ENCODE data around the gene FHIP2A.

Gene FHIP2A

DNA sequence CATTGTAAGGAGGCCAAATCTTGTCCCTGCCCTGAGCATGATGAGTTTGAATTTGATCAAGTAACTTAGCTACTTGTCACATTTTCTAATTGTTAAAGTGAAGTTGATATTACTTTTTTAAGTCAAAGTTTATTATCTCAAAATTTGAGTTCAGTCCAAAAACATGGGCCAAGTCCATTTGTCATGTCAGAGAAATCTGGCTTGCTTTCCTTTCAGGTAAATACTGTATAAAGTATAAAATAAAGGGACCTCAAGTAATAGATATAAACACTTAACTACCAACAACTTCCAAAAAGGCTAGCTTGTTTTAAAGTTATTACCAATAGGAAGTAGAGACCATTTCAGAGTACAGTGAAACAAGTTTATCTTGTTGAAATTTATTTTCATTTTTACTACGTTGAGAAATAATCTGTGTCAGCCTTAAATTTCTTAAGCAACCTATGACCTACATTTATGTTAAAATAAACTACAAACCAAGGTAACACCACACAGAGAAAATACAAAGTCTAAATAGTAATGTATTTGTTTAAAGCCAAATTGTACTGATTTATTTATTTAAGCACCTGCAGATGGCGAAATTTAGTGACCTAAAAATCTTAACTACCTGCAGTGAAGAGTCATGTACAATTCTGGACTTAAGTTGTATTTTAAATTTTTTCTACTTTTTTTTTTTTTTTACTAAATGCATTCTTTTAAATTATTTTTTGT, 36.5 kb downstream of the FHIP2A start:
- no peak for DNase-seq (ENCODE audit: low spot score)

DNA sequence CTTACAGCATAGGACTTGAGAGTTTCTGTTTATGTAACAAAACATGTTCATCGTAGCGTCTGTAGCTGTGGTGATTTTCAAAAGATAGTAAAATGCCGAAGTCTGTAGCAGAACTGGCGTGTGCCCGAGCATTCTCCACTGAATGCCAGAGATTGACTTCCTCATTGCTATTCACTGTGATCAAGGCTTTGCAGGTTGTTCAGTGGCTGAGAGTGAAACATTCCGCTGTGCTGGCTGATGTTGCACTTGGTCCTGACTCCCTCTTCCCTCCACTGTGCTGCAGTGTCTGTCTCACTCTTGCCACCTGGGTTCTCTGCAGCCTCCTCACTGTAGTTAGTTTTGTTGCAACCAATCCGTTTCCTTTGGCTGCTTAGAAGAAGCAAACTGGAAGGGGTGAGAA, 37.6 kb downstream of the FHIP2A start:
- DNase-seq (ENCODE audit: low spot score): no peak

DNA sequence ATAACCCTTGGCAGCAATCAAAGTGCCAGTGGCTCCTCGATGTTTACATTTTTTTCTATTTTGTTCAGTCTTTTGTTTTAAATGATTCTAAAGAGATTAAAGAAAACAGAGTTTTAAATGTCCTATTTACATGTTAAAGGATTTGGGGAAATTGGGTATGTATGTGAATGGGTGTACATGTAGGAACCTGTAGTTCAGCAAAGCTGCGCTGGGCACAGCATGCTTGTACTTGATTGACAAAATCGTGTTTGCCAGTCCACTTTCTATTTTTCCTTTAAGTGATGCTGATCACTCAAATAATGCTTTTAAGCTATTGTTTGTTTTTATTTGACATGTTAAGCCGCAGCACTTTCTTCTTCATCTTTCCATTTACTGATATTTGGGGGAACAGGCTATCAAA, 40.9 kb downstream of the FHIP2A start:
- DNase-seq (ENCODE audit: low spot score): no peak

DNA sequence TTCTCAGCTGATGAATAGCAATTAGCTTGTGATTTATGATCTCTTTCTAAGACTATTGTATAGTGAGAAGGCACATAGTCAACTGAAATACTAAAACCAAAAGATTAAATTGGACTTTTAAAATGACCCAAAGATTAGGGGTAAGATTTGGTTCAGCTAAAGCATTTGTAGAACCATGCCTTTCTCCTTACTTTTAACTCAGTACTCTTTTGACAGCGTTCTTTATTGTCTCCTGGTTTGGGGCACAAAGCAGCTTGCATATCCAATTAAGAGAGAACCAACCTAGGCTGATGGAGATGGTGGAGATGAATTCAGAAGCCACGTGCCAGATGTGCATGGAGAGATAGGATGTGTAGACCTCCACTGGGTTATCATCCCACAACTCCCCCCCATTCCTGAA, 45.8 kb downstream of the FHIP2A start:
- no peak for DNase-seq (ENCODE audit: low spot score)

DNA sequence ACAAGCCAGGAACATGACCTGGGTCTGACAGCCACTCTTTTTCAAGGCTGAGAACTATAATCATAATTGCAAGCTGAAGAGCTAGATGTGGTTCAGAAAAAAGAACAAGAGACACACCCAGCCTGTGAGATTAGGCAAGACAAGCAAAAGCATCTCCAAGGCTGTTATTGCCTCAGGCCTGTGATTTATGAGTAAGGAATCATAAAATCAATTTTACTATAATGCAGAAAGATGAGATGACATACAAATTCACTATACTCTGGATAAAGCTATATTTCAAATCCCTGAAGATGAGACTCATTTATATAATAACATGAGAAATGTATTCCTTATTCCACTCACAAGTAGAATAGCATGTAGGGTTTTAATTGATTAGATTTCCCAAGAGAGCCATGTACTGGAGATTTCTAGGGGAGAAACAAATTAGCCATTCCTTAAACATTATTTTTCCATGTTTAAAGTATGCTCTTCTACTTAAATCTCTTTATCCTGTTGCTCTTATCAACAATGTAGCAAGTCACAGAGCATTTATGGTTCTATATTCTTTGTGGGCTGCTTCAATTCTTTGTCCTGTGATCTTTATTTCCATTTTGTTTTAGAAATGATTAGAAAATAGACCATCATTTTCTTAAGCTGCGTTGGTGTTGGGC, 47.4 kb downstream of the FHIP2A start:
- no peak for DNase-seq (ENCODE audit: low spot score)

DNA sequence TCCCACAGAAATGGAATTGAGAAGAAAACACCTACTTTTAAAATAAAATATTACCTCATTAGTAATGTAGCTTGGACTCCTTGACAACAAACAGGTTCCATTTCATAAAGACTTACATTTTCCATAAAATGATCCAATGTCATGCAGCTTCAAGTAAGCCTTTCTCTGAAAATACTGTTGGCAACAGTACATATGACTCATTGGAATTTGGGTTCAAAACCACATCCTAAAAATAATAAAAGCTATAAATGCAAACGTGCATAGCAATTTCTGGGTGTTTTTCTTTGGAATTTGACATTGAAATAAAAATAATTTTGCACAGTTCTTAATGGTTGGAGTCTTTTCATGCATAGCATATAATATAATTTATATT, 47.9 kb downstream of the FHIP2A start:
- no peak for DNase-seq (ENCODE audit: low spot score)

DNA sequence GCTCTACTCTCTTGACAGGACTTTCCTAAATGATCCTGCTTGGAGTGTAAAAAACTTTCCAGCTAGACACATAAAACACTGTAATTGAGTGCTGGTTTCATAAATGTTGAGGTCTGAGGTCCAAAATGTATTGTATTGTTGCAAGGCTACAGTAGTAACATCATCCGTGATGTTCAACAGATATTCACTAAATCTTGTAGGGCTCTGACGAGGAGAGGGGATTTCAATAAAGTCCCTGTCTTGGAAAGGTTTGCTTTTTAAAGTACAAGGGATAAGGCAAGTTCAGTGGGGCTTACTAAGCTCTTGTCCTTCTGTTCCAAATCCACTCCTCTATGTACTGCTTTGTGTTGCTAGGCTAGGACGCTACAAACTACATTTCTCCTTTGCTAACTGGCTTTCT, 48.9 kb downstream of the FHIP2A start:
- DNase-seq (ENCODE audit: low spot score): no peak

DNA sequence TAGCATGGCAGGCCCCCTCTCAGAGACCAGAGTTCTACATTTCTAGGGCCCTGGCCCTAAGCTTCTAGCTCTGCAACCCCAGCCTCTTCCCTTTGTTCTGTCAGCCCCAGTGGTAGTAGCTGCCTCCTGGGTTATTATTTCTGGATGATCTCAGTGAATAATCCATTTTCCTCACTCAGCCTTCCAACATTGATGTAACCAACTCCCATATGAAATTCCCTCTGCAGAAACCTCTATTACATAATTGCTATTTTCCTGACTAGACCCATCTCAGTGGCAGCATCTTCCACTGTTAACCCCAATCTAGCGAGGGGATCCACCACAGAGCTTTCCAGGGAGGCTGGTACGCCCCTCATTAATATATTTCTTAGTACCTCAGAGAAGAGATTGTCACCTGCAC, 49.8 kb downstream of the FHIP2A start:
- no peak for DNase-seq (ENCODE audit: low spot score)

Measured in globus pallidus (tissue), 1 donor.